Activated T-cell treated with anti-CD3 and anti-CD28 coated beads, Interleukin-2, amount 50 U/mL, for 72 hours (primary cell): ENCODE results near the gene MBLAC1. TPM values are rescaled to one million over a fixed set of nuclear protein-coding genes. Genes with fewer than 3 reads are reported as not detected.

Source experiments
- ATAC-seq, 2 donors: fragments of 150-1000 bp; cut with Tn5 transposase; replicated peaks in 1 of 2; 2 replicates each; pipeline ENCODE4 v1.10.0; 2021; ENCODE audit warnings: moderate library complexity in 2 of 2, mild to moderate bottlenecking in 1 of 2
- DNase-seq, 2 donors: peaks; one replicate each; pipeline ENCODE4 v3.0.0; 2021 to 2022; ENCODE audit warnings: mixed read lengths in 1 of 2
- H3K27ac Mint-ChIP-seq: one replicate; pipeline ENCODE4 v1.8.0; 2022; ENCODE audit warnings: mild to moderate bottlenecking, moderate library complexity, mixed read lengths
- H3K27me3 Mint-ChIP-seq: one replicate; pipeline ENCODE4 v1.8.0; 2022; ENCODE audit warnings: low read depth, mixed read lengths
- H3K36me3 Mint-ChIP-seq, 2 donors: one replicate each; pipeline ENCODE4 v1.8.0; 2022; ENCODE audit warnings: mixed read lengths in 2 of 2, mild to moderate bottlenecking in 1 of 2; ENCODE audit not compliant: insufficient read depth in 2 of 2
- H3K4me1 Mint-ChIP-seq: one replicate; pipeline ENCODE4 v1.8.0; 2022; ENCODE audit warnings: low read depth, mixed read lengths
- H3K4me3 Mint-ChIP-seq, 2 donors: one replicate each; pipeline ENCODE4 v1.8.0; 2022; ENCODE audit warnings: mild to moderate bottlenecking in 2 of 2, mixed read lengths in 2 of 2, moderate library complexity in 2 of 2
- H3K9me3 Mint-ChIP-seq, 2 donors: one replicate each; pipeline ENCODE4 v1.8.0; 2022; ENCODE audit warnings: mixed read lengths in 2 of 2
- total RNA-seq, 2 donors: library from RNA; stranded (reverse); gene quantifications; one replicate each; pipeline ENCODE4 v1.2.3, GENCODE V29; 2022

Gene MBLAC1
- total RNA-seq, 2 donors from 2014 or later = 3.2 to 3.4 TPM

- DNase-seq (peak in 1 of 2 donors; percentile 23), ATAC-seq (peak; percentile 22 to 39)
- H3K4me1 Mint-ChIP-seq = peaks cover 56% of the 10 kb centered on the region
- H3K36me3 Mint-ChIP-seq = peaks cover 3 to 21% of the 10 kb centered on the region in 2 donors
- H3K27ac Mint-ChIP-seq = peak overlapping the region; percentile 87
- H3K4me3 Mint-ChIP-seq = peak overlapping the region; percentile 60 to 91
- H3K9me3 Mint-ChIP-seq = no peaks in the 10 kb centered on the region
- H3K27me3 Mint-ChIP-seq = no peaks in the 10 kb centered on the region
These were observed 36.0 kb upstream of the MBLAC1 start for GRCh38 chr7:100090527-100091410.

GRCh38 chr7:100091411-100092181 lies 35.2 kb upstream of the MBLAC1 start:
- ATAC-seq (peak in 1 of 2 donors; percentile 5), DNase-seq (peak in 1 of 2 donors; percentile 23)
- Mint-ChIP-seq H3K27me3 (no peaks in the 10 kb centered on the region), H3K27ac (no peak overlapping the region), H3K36me3 (peaks cover 6 to 25% of the 10 kb centered on the region in 2 donors), H3K4me1 (peaks cover 61% of the 10 kb centered on the region), H3K4me3 (no peak overlapping the region), H3K9me3 (no peaks in the 10 kb centered on the region)

GRCh38 chr7:100093054-100093453 lies 33.7 kb upstream of the MBLAC1 start:
- peaks cover 15 to 38% of the 10 kb centered on the region in 2 donors for H3K36me3 Mint-ChIP-seq
- H3K4me1 Mint-ChIP-seq = peaks cover 67% of the 10 kb centered on the region
- no peak overlapping the region for H3K27ac Mint-ChIP-seq
- H3K4me3 Mint-ChIP-seq = no peak overlapping the region
- DNase-seq = no peak
- no peak for ATAC-seq
- no peaks in the 10 kb centered on the region for H3K9me3 Mint-ChIP-seq
- no peaks in the 10 kb centered on the region for H3K27me3 Mint-ChIP-seq

- Mint-ChIP-seq H3K9me3 (no peaks in the 10 kb centered on the region), H3K27me3 (no peaks in the 10 kb centered on the region), H3K27ac (no peak overlapping the region), H3K4me3 (no peak overlapping the region), H3K4me1 (peaks cover 69% of the 10 kb centered on the region), H3K36me3 (peaks cover 18 to 43% of the 10 kb centered on the region in 2 donors)
- ATAC-seq (no peak), DNase-seq (no peak)
These were observed 33.3 kb upstream of the MBLAC1 start for GRCh38 chr7:100093498-100093897.

GRCh38 chr7:100093925-100094486 lies 32.8 kb upstream of the MBLAC1 start:
- no peak overlapping the region for H3K4me3 Mint-ChIP-seq
- peaks cover 74% of the 10 kb centered on the region for H3K4me1 Mint-ChIP-seq
- no peak for DNase-seq
- H3K27ac Mint-ChIP-seq = no peak overlapping the region
- peak in 1 of 2 donors; percentile 1 for ATAC-seq
- no peaks in the 10 kb centered on the region for H3K27me3 Mint-ChIP-seq
- H3K36me3 Mint-ChIP-seq = peaks cover 24 to 48% of the 10 kb centered on the region in 2 donors
- H3K9me3 Mint-ChIP-seq = no peaks in the 10 kb centered on the region

GRCh38 chr7:100095289-100095688 lies 31.5 kb upstream of the MBLAC1 start:
- Mint-ChIP-seq H3K36me3 (peaks cover 33 to 60% of the 10 kb centered on the region in 2 donors), H3K27ac (no peak overlapping the region), H3K4me3 (no peak overlapping the region), H3K4me1 (peaks cover 76% of the 10 kb centered on the region), H3K27me3 (no peaks in the 10 kb centered on the region), H3K9me3 (no peaks in the 10 kb centered on the region)
- ATAC-seq (no peak), DNase-seq (no peak)

GRCh38 chr7:100095704-100096103 lies 31.1 kb upstream of the MBLAC1 start:
- DNase-seq (no peak), ATAC-seq (no peak)
- Mint-ChIP-seq H3K27me3 (no peaks in the 10 kb centered on the region), H3K27ac (peak overlapping the region; percentile 22), H3K36me3 (peaks cover 33 to 60% of the 10 kb centered on the region in 2 donors), H3K9me3 (no peaks in the 10 kb centered on the region), H3K4me3 (no peak overlapping the region), H3K4me1 (peaks cover 71% of the 10 kb centered on the region)

- Mint-ChIP-seq H3K4me1 (peaks cover 61% of the 10 kb centered on the region), H3K36me3 (peaks cover 32 to 54% of the 10 kb centered on the region in 2 donors), H3K4me3 (peak overlapping the region; percentile 94 to 99), H3K27ac (peak overlapping the region; percentile 96), H3K27me3 (no peaks in the 10 kb centered on the region), H3K9me3 (no peaks in the 10 kb centered on the region)
- ATAC-seq (no peak), DNase-seq (no peak)
These were observed 27.9 kb upstream of the MBLAC1 start for GRCh38 chr7:100098913-100099312.

GRCh38 chr7:100099452-100099851 lies 27.3 kb upstream of the MBLAC1 start:
- no peak for ATAC-seq
- Mint-ChIP-seq H3K4me1 (peaks cover 61% of the 10 kb centered on the region), H3K36me3 (peaks cover 33 to 54% of the 10 kb centered on the region in 2 donors), H3K9me3 (no peaks in the 10 kb centered on the region), H3K27me3 (no peaks in the 10 kb centered on the region), H3K4me3 (peak overlapping the region; percentile 94 to 99), H3K27ac (peak overlapping the region; percentile 93)
- no peak for DNase-seq

GRCh38 chr7:100100420-100101015 lies 26.2 kb upstream of the MBLAC1 start:
- DNase-seq = peak; percentile 90 to 93
- Mint-ChIP-seq H3K27me3 (no peaks in the 10 kb centered on the region), H3K4me1 (peaks cover 52% of the 10 kb centered on the region), H3K27ac (peak overlapping the region; percentile 93), H3K36me3 (peaks cover 33 to 46% of the 10 kb centered on the region in 2 donors), H3K9me3 (no peaks in the 10 kb centered on the region), H3K4me3 (peak overlapping the region; percentile 94 to 99)
- peak; percentile 80 to 81 for ATAC-seq

GRCh38 chr7:100101016-100101862 lies 25.5 kb upstream of the MBLAC1 start, which contains the start of the genes AP4M1 and MCM7:
Gene AP4M1, plus strand, starts transcription at chr7:100101643. Its CDS starts 72 bp downstream, at chr7:100101715.
Gene MCM7, minus strand, starts transcription at chr7:100101397. Its CDS starts 103 bp downstream, at chr7:100101294.
- peak within 1 kb of the TSS; percentile 94 to 99 for H3K4me3 Mint-ChIP-seq
- no peaks in the 10 kb centered on the region for H3K27me3 Mint-ChIP-seq
- DNase-seq = peak; percentile 98 to 99
- H3K36me3 Mint-ChIP-seq = peaks cover 33 to 44% of the 10 kb centered on the region in 2 donors
- peaks cover 45% of the 10 kb centered on the region for H3K4me1 Mint-ChIP-seq
- peak within 1 kb of the TSS; percentile 98 for H3K27ac Mint-ChIP-seq
- H3K9me3 Mint-ChIP-seq = no peaks in the 10 kb centered on the region
- ATAC-seq = peak; percentile 89 to 91
